HTR-8/SVneo (cell line): ENCODE data around the gene SECTM1.
"Not testable (repeated sequence)": the region's sequence is repeated elsewhere in the genome, so short reads cannot be mapped to it uniquely, and the experiment has no call there.

Source experiments
- DNase-seq: peaks from one replicate; pipeline ENCODE4 v3.0.0; 2011; ENCODE audit warnings: low spot score, mixed read lengths; ENCODE audit not compliant: insufficient read length
- FAIRE-seq: peaks from 2 replicates; lab custom pipeline; 2011; peaks lifted over from hg19 to GRCh38; lab: Jason Lieb, UNC

The SECTM1 gene

DNA sequence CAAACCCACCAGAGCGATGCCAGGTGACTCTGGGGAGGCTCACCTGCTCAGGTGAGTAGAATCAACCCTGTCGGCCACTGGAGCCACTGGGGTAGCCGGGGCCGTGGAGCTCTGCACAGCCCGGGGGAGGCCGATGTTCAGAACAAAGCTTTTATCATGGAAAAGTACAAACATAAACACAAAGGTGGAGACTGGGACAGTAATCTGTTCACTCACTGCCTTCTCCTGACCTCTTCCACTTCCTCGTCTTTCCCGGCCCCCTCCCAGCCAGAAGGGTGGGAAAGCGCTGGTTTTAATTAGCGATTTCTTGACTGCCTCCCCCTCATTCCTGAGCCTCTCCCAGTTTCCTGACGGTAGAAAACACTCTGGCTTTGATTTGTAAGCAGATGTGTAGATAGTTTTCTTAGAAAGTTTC, 15.7 kb upstream of the SECTM1 start:
- no peak for FAIRE-seq

DNA sequence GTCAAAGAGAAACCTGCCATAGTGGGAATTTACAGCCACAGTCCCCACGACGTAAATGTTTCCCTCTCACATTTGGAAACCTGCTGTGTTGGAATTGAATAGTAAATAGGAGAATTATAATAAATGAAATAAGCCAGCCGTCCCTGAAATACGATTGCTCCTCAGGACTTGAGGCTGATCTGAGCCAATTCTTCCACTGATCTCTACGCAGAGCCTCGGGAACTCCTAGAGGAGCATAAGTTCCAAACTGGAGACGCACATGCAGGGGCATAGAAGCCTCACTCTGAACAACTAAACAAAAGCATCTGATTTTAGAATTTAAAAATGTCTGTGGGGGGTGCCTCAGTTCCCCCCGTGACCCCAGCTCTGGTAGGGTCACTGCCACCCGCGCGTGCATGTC, 15.3 kb upstream of the SECTM1 start:
- FAIRE-seq = no peak

More for the DNA sequence above, 15.7 kb upstream of the SECTM1 start:
- DNase-seq = no peak

DNA sequence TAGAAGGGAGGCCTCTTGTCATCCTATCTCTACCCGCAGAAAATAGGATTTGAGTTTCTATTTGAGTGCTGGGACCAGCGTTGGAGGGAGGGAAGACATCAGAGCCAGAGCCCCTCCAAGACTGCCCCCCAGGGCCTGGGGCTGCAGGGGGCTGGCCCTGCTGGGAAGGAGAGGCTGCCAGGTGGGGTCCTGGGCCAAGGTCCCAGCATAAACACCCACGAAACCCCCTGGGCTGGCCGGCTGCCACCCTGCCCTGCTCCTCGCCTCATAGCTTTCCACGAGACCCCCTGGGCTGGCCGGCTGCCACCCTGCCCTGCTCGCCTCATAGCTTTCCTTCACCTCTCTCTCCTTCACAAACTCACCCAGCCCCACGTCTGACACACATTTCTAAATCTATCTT, 14.9 kb upstream of the SECTM1 start:
- no peak for DNase-seq
- FAIRE-seq = no peak

More for the DNA sequence above, 15.3 kb upstream of the SECTM1 start:
- DNase-seq = no peak

DNA sequence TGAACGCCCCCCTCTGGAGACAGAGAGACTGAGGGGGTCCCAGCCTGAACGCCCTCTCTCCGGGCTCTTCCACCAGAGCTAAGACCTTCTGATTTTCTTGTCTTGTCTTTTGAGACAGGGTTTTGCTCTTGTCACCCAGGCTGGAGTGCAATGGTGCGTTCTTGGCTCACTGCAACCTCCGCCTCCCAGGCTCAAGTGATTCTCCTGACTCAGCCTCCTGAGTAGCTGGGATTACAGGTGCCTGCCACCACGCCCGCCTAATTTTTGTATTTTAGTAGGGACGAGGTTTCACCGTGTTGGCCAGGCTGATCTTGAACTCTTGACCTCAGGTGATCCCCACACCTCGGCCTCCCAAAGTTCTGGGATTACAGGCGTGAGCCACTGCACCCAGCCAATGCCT, 14.4 kb upstream of the SECTM1 start:
- DNase-seq, FAIRE-seq: not testable (repeated sequence)

- FAIRE-seq (no peak), DNase-seq (no peak)
These were observed 13.1 kb upstream of the SECTM1 start for GRCh38 chr17:82346342-82347300.

- no peak for DNase-seq
- FAIRE-seq = no peak
These were observed 11.8 kb upstream of the SECTM1 start for GRCh38 chr17:82345151-82345976.

GRCh38 chr17:82344175-82344907, 10.8 kb upstream of the SECTM1 start:
- FAIRE-seq (no peak), DNase-seq (no peak)

DNA sequence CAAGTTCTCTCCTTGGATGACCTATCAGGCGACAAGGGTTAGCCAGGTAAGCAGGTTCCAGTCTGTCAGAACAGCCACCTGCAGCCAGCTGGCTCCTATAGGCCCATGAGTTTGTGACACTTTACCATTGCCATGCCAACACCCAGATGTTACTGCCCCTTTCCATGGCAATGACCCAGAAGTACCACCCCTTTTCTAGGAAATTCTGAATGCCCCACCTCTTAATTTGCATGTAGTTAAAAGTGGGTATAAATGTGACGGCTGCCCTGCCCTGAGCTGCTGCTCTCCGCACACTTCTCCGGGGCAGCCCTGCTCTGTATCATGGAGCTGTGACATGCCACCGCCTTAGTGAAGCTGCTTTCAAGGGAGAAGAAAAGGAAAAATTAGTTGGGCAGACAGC, 10.0 kb upstream of the SECTM1 start:
- DNase-seq (no peak), FAIRE-seq (no peak)

- FAIRE-seq = no peak
These were observed 9.0 kb upstream of the SECTM1 start for GRCh38 chr17:82342361-82343079.

GRCh38 chr17:82339634-82340580, 6.3 kb upstream of the SECTM1 start:
- DNase-seq (no peak), FAIRE-seq (no peak)

More at GRCh38 chr17:82342361-82343079, 9.0 kb upstream of the SECTM1 start:
- DNase-seq = no peak

DNA sequence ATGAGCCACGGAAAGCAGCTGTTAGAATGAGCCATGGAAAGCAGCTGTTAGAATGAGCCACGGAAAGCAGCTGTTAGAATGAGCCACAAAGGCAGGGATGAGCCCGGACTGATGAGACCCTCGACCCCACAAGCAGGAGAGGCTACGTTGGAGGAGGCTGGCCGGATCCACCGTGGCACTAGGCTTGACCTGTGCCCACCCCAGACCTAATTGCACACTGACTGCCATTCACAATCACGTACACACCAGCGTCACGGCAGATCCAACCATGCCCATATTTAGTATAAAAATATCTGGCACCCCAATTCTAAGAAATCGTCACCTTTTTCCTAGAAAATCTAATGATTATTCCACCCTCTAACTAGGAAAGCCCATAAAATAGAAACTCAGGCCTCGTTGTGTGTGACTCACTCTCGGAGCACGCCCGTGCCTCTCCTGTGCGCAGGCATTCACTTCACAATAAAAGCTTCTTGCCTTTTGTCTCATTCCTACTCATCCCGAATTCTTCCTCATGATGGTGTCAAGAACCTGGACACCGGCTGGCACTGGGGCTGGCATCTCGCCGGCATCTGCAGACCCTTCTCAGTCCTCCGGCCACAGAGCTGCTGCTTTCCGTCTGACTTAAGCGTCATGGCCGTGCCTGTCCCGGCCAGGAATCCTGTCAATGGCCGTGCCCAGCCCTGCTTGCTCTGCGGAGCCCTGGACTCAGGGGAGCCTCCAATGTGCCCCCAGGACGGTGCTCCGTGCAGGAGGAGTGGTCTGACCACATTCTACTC, 5.5 kb upstream of the SECTM1 start:
- FAIRE-seq (peak; percentile 31), DNase-seq (peak; percentile 84)

GRCh38 chr17:82334622-82335394, 1.2 kb upstream of the SECTM1 start:
- DNase-seq (no peak), FAIRE-seq (no peak)

DNA sequence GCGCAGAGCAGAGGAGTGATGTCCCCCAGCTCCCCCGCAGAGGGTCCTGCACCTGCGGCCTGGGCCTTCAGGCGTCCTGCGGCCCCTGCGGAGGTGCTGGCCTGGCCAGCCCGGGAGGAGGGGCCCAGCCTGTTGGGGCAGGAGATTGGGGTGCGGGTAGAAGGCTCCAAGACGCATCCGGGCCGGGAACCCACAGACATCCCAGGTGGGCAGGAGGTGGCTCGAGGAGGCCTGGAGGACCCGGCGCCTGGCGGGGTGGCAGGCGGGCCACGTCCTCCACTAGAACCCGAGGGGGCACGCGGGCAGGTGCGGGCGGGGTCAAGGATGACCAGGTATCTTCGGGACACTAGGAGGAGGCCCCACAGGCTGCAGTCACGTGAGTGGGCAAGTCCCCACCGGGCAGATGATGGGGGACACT, 647 bp upstream of the SECTM1 start:
- DNase-seq = no peak
- no peak for FAIRE-seq

- no peak for DNase-seq
- no peak for FAIRE-seq
These were observed 792 bp downstream of the SECTM1 start for GRCh38 chr17:82332669-82333278.

DNA sequence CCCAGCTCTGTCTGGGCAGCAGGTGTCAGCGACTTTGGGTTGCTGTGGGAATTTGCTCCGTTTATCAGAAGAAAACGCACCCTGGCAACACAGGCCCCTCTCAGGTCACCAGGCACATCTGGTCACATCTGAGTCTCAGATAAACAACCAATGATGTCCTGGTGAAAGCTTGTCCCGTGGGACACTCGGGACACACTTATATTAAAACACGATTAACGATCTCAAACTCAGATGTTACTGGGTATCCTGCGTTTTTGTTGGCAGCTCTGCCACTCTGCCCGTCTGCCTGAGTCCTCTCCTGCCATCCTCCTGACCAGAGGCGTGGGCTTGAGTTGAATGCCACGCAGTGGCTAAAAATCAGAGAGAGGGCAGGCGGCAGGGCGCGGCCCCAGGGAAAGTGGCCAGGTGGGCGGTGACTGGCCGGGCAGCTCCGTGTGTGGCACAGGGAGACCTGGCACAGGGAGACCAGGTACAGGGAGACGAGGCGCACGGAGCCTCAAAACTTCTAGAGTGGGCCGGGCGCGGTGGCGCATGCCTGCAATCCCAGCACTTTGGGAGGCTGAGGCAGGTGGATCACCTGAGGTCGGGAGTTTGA, 2.1 kb downstream of the SECTM1 start:
- DNase-seq (no peak), FAIRE-seq (no peak)
